CD4-positive, alpha-beta T cell treated with Interleukin-15 for 4 hours (primary cell): ENCODE results near the gene DYNLRB1.
"Not testable (repeated sequence)": the region's sequence is repeated elsewhere in the genome, so short reads cannot be mapped to it uniquely, and the experiment has no call there.

Experiments
- DNase-seq: peaks from one replicate; pipeline ENCODE4 v3.0.0-alpha.2; 2020; ENCODE audit warnings: low spot score

Gene DYNLRB1

GRCh38 chr20:34516247-34517113 lies at the start of gene DYNLRB1:
Gene DYNLRB1 (plus strand): TSS chr20:34516422. CDS start chr20:34516459, 37 bp downstream.
- DNase-seq: peak; percentile 95

GRCh38 chr20:34468951-34469350 lies 47.3 kb upstream of the DYNLRB1 start:
- no peak for DNase-seq

- DNase-seq: no peak
Measured at GRCh38 chr20:34472246-34472925, 43.8 kb upstream of the DYNLRB1 start.

- DNase-seq: peak; percentile 4
Measured at GRCh38 chr20:34473262-34473883, 42.8 kb upstream of the DYNLRB1 start.

GRCh38 chr20:34475979-34476736 lies 40.1 kb upstream of the DYNLRB1 start:
- peak; percentile 25 for DNase-seq

GRCh38 chr20:34479627-34480026 lies 36.6 kb upstream of the DYNLRB1 start:
- DNase-seq: no peak

GRCh38 chr20:34482154-34482553 lies 34.1 kb upstream of the DYNLRB1 start:
- not testable (repeated sequence) for DNase-seq

- not testable (repeated sequence) for DNase-seq
Measured at GRCh38 chr20:34483585-34484220, 32.5 kb upstream of the DYNLRB1 start.

- no peak for DNase-seq
Measured at GRCh38 chr20:34485068-34485634, 31.1 kb upstream of the DYNLRB1 start.

GRCh38 chr20:34491226-34491931 lies 24.8 kb upstream of the DYNLRB1 start:
- no peak for DNase-seq

- no peak for DNase-seq
Measured at GRCh38 chr20:34491932-34492509, 24.2 kb upstream of the DYNLRB1 start.

GRCh38 chr20:34493646-34494045 lies 22.6 kb upstream of the DYNLRB1 start:
- no peak for DNase-seq

- no peak for DNase-seq
Measured at GRCh38 chr20:34495307-34495706, 20.9 kb upstream of the DYNLRB1 start.

GRCh38 chr20:34495916-34496315 lies 20.3 kb upstream of the DYNLRB1 start:
- DNase-seq: no peak

- DNase-seq: not testable (repeated sequence)
Measured at GRCh38 chr20:34497596-34497995, 18.6 kb upstream of the DYNLRB1 start.

- no peak for DNase-seq
Measured at GRCh38 chr20:34500823-34501222, 15.4 kb upstream of the DYNLRB1 start.

GRCh38 chr20:34506480-34506879 lies 9.7 kb upstream of the DYNLRB1 start:
- DNase-seq: no peak

- no peak for DNase-seq
Measured at GRCh38 chr20:34507702-34508413, 8.4 kb upstream of the DYNLRB1 start.

- no peak for DNase-seq
Measured at GRCh38 chr20:34510575-34510974, 5.6 kb upstream of the DYNLRB1 start.

- DNase-seq: no peak
Measured at GRCh38 chr20:34511891-34512265, 4.3 kb upstream of the DYNLRB1 start.
